Panc1 (cell line): ENCODE results near the gene NR1H3. TPM values are rescaled to one million over a fixed set of nuclear protein-coding genes. Genes with fewer than 3 reads are reported as not detected.
A peak's percentile ranks its signal among the peaks of the same experiment; 100 is the strongest.

Source experiments
- ATAC-seq: fragments of 200-7000 bp; cut with Tn5 transposase; 2 replicates; pipeline ENCODE4 v1.9.1; 2020; ENCODE audit warnings: mild to moderate bottlenecking, moderate library complexity
- BruUV-seq: library from RNA; stranded (reverse); fragments of 400-500 nt; replicated peaks from 2 replicates; lab custom pipeline; 2021; lab: Mats Ljungman, UMichigan
- CTCF ChIA-PET: fragments of 300-600 bp; sonication (Branson Sonifier 250); formaldehyde crosslinking; loops from one replicate; lab custom pipeline; 2022; ENCODE audit warnings: antibody characterized with exemption; lab: Charles Lee
- POLR2A ChIA-PET: fragments of 300-600 bp; sonication (Branson Sonifier 250); formaldehyde crosslinking; loops from one replicate; lab custom pipeline; 2022; ENCODE audit warnings: antibody characterized with exemption; lab: Charles Lee
- DNase-seq: peaks from one replicate; pipeline ENCODE4 v3.0.0-alpha.2; 2010; ENCODE audit warnings: low read depth, low spot score
- H3K27ac ChIP-seq: 2 replicates; pipeline ENCODE4 v1.5.1; 2011; ENCODE audit warnings: mild to moderate bottlenecking, low read length, inconsistent platforms
- H3K27me3 ChIP-seq: fragments of 200-500 bp; sonication (Bioruptor generic); 2 replicates; pipeline ENCODE4 v1.6.0; 2014; ENCODE audit warnings: low read length, inconsistent platforms; ENCODE audit not compliant: control insufficient read depth, insufficient read depth
- H3K36me3 ChIP-seq: fragments of 200-500 bp; sonication (Bioruptor generic); 2 replicates; pipeline ENCODE4 v1.5.1; 2014; ENCODE audit warnings: inconsistent platforms, mild to moderate bottlenecking, low read length, moderate library complexity; ENCODE audit not compliant: control insufficient read depth, insufficient read depth
- H3K4me1 ChIP-seq: 2 replicates; pipeline ENCODE4 v1.5.1; 2011; ENCODE audit warnings: inconsistent platforms, mild to moderate bottlenecking, low read length, moderate library complexity; ENCODE audit not compliant: control insufficient read depth, insufficient read depth
- H3K4me3 ChIP-seq, 2 experiments: 2 replicates each; pipeline ENCODE4 v1.5.1; 2011 to 2012; ENCODE audit warnings: low read depth in 2 of 2, low read length in 2 of 2, mild to moderate bottlenecking in 2 of 2, inconsistent platforms in 1 of 2, moderate library complexity in 1 of 2
- H3K9me3 ChIP-seq: fragments of 200-500 bp; sonication (Bioruptor generic); 2 replicates; pipeline ENCODE4 v1.5.1; 2014; ENCODE audit warnings: low read depth, mild to moderate bottlenecking, inconsistent platforms, low read length, moderate library complexity; ENCODE audit not compliant: control insufficient read depth, insufficient read depth
- CTCF ChIP-seq: fragments of 450-650 bp; IDR thresholded peaks from 2 replicates; pipeline ENCODE4 v1.5.1; 2017; ENCODE audit warnings: mild to moderate bottlenecking
- POLR2AphosphoS5 ChIP-seq: IDR thresholded peaks from 2 replicates; pipeline ENCODE4 v1.6.1; 2012; ENCODE audit warnings: mild to moderate bottlenecking, low read depth, low read length, moderate library complexity
- REST ChIP-seq, 2 experiments: IDR thresholded peaks; 2 replicates each; pipeline ENCODE4 v1.6.1; 2011 to 2012; ENCODE audit warnings: low read depth in 2 of 2, control low read depth in 1 of 2, low read length in 1 of 2, mild to moderate bottlenecking in 1 of 2, moderate library complexity in 1 of 2; ENCODE audit not compliant: insufficient read depth in 1 of 2
- SIN3A ChIP-seq: IDR thresholded peaks from 2 replicates; pipeline ENCODE4 v1.6.1; 2012; ENCODE audit warnings: low read depth, mild to moderate bottlenecking, low read length, moderate library complexity, borderline replicate concordance; ENCODE audit not compliant: insufficient read depth
- TCF7L2 ChIP-seq: IDR thresholded peaks from 2 replicates; pipeline ENCODE4 v1.6.1; 2011; ENCODE audit warnings: mild to moderate bottlenecking, low read depth, low read length, inconsistent platforms
- in situ Hi-C: cut with HindIII; loops from 2 replicates; pipeline ENCODE4 v1.10.0; 2016; ENCODE audit warnings: low sequenced_read_pairs, low pct_unique_long_range_greater_than_20kb
- intact Hi-C: fragments of 100-400 bp; cut with micrococcal nuclease; formaldehyde crosslinking; loops from one replicate; pipeline ENCODE4 v1.10.0; 2022; ENCODE audit not compliant: unreplicated experiment
- total RNA-seq: library from RNA; stranded (reverse); gene quantifications from one replicate; pipeline ENCODE4 v1.2.1, GENCODE V29; 2021; ENCODE audit not compliant: unreplicated experiment

Gene NR1H3
- total RNA-seq, 1 experiment from 2014 or later = 17.2 TPM

- no peak for ATAC-seq
- Histone ChIP-seq H3K27me3 (no peaks in the 10 kb centered on the region), H3K4me1 (peaks cover 17% of the 10 kb centered on the region), H3K4me3 (peak overlapping the region; percentile 67 to 90), H3K27ac (peak overlapping the region; percentile 97), H3K9me3 (no peaks in the 10 kb centered on the region), H3K36me3 (peaks cover 4% of the 10 kb centered on the region; the same call in 1 of the 2 replicates)
- in situ Hi-C loops = no loop called here
- no peak for DNase-seq
- intact Hi-C loops = no loop called here
- ChIA-PET CTCF (interaction anchor here (1.2 to 1.4 kb wide), 2 partner anchors 10 to 15 kb away, joined by 4 read pairs; no protein-coding TSS in a partner anchor), POLR2A (interaction anchor here (1.4 kb wide), 1 partner anchor 15 kb away, joined by 10 read pairs; no protein-coding TSS in a partner anchor)
- BruUV-seq = no TSS peak
- TF ChIP-seq SIN3A (no peak), CTCF (no peak), TCF7L2 (no peak), POLR2AphosphoS5 (no peak), REST (IDR thresholded peaks at IDR 0.05; ENCODE audit: insufficient read depth in 1 of 2, low read depth in 2 of 2, low read length in 1 of 2) (no peak)
These were observed 8.4 kb upstream of the NR1H3 start for GRCh38 chr11:47249378-47249715.

- no peak overlapping the region for H3K27ac ChIP-seq
- no TSS peak for BruUV-seq
- POLR2A ChIA-PET = no interaction called here
- CTCF ChIA-PET = no interaction called here
- in situ Hi-C loops (no loop called here), intact Hi-C loops (loop anchor here (10.0 kb wide), 2 partner anchors 77 to 103 kb away; partner anchors contain the start of genes ARFGAP2 and MYBPC3)
- TF ChIP-seq CTCF (no peak), POLR2AphosphoS5 (no peak), TCF7L2 (no peak), SIN3A (no peak), REST (IDR thresholded peaks at IDR 0.05; ENCODE audit: insufficient read depth in 1 of 2, low read depth in 2 of 2, low read length in 1 of 2) (no peak)
- no peak overlapping the region for H3K4me3 ChIP-seq
- peaks cover 25% of the 10 kb centered on the region for H3K4me1 ChIP-seq
- ATAC-seq (no peak), DNase-seq (no peak)
- no peaks in the 10 kb centered on the region for H3K27me3 ChIP-seq
- no peaks in the 10 kb centered on the region for H3K9me3 ChIP-seq
- H3K36me3 ChIP-seq = peaks cover 4% of the 10 kb centered on the region; the same call in 1 of the 2 replicates
These were observed 6.0 kb upstream of the NR1H3 start for GRCh38 chr11:47251751-47252150.
